SK-N-SH (cell line): ENCODE results near the gene OPCML. TPM values are rescaled to one million over a fixed set of nuclear protein-coding genes. Genes with fewer than 3 reads are reported as not detected.

ENCODE experiments used
- CTCF ChIA-PET: fragments of 300-600, 350-600 bp; formaldehyde crosslinking; extraction: SDS; loops from one replicate; lab custom pipeline; 2021; lab: Yijun Ruan, JAX
- POLR2A ChIA-PET: fragments of 350-600 bp; sonication (Branson Sonifier 250); formaldehyde crosslinking; extraction: SDS; loops from one replicate; lab custom pipeline; 2020; ENCODE audit warnings: antibody characterized with exemption, inconsistent platforms; lab: Yijun Ruan, JAX
- DNase-seq: peaks from one replicate; pipeline ENCODE4 v3.0.0; 2012
- H2AFZ ChIP-seq: fragments of 200-600 bp; sonication (generic); 2 replicates; pipeline ENCODE4 v1.8.1; 2016; ENCODE audit warnings: antibody characterized with exemption, mild to moderate bottlenecking, low read depth
- H3F3A ChIP-seq: fragments of 200-600 bp; sonication (generic); replicated peaks from 2 replicates; pipeline ENCODE3; 2016; ENCODE audit warnings: antibody characterized with exemption, mild to moderate bottlenecking; ENCODE audit not compliant: insufficient read depth
- H3K27ac ChIP-seq, 2 experiments: fragments of 200-500 bp in 1 of 2; fragments of 200-600 bp in 1 of 2; sonication (Bioruptor generic) in 1 of 2; sonication (generic), shearing (Covaris generic) in 1 of 2; 2 replicates each; pipeline versions ENCODE4 v1.5.1 to v1.6.1; 2014 to 2016; ENCODE audit warnings: low read depth in 2 of 2, inconsistent platforms in 1 of 2, low read length in 1 of 2, mild to moderate bottlenecking in 1 of 2, mixed read lengths in 1 of 2
- H3K27me3 ChIP-seq: fragments of 200-600 bp; sonication (generic), shearing (Covaris generic); 2 replicates; pipeline ENCODE4 v1.6.1; 2016; ENCODE audit warnings: mixed run types; ENCODE audit not compliant: insufficient read depth
- H3K36me3 ChIP-seq, 2 experiments: fragments of 200-500 bp in 1 of 2; fragments of 200-600 bp in 1 of 2; sonication (Bioruptor generic) in 1 of 2; sonication (generic) in 1 of 2; replicated peaks in 1 of 2; 2 replicates each; pipeline versions ENCODE3 to v1.5.1; 2014 to 2016; ENCODE audit warnings: low read length in 1 of 2, mild to moderate bottlenecking in 1 of 2; ENCODE audit not compliant: insufficient read depth in 2 of 2, control insufficient read depth in 1 of 2
- H3K4me1 ChIP-seq, 2 experiments: fragments of 200-500 bp in 1 of 2; fragments of 200-600 bp in 1 of 2; sonication (Bioruptor generic) in 1 of 2; sonication (generic), shearing (Covaris generic) in 1 of 2; 2 replicates each; pipeline versions ENCODE4 v1.5.1 to v1.6.1; 2014 to 2016; ENCODE audit warnings: low read depth in 1 of 2, low read length in 1 of 2, mixed run types in 1 of 2; ENCODE audit not compliant: insufficient read depth in 2 of 2, control insufficient read depth in 1 of 2
- H3K4me2 ChIP-seq: fragments of 200-600 bp; sonication (generic), shearing (Covaris generic); 2 replicates; pipeline ENCODE4 v1.6.1; 2017; ENCODE audit warnings: mixed run types
- H3K4me3 ChIP-seq, 2 experiments: fragments of 200-500 bp in 1 of 2; fragments of 200-600 bp in 1 of 2; sonication (Bioruptor generic) in 1 of 2; sonication (generic), shearing (Covaris generic) in 1 of 2; 2 replicates each; pipeline versions ENCODE4 v1.5.1 to v1.8.1; 2014 to 2016; ENCODE audit warnings: low read depth in 2 of 2, inconsistent platforms in 1 of 2, low read length in 1 of 2, mild to moderate bottlenecking in 1 of 2, mixed read lengths in 1 of 2, moderate library complexity in 1 of 2
- H3K79me2 ChIP-seq: fragments of 200-600 bp; sonication (generic); 2 replicates; pipeline ENCODE4 v1.8.1; 2017; ENCODE audit warnings: mild to moderate bottlenecking; ENCODE audit not compliant: insufficient read depth
- H3K9ac ChIP-seq: fragments of 200-600 bp; sonication (generic); 2 replicates; pipeline ENCODE4 v1.6.1; 2017; ENCODE audit warnings: mixed run types
- H3K9me2 ChIP-seq: fragments of 200-600 bp; sonication (generic); 2 replicates; pipeline ENCODE4 v1.6.1; 2017; ENCODE audit warnings: mixed run types
- H3K9me3 ChIP-seq: fragments of 200-600 bp; sonication (generic); 2 replicates; pipeline ENCODE4 v1.6.1; 2017; ENCODE audit warnings: mixed run types, mild to moderate bottlenecking, moderate library complexity
- H4K20me1 ChIP-seq: fragments of 200-600 bp; sonication (generic); 2 replicates; pipeline ENCODE4 v1.6.1; 2017; ENCODE audit warnings: mild to moderate bottlenecking, mixed run types; ENCODE audit not compliant: insufficient read depth
- CHD2 ChIP-seq: fragments of 150-350 bp; IDR thresholded peaks from 2 replicates; pipeline ENCODE4 v1.6.1; 2018; ENCODE audit warnings: low read length; ENCODE audit not compliant: partially characterized antibody
- EZH2phosphoT487 ChIP-seq: fragments of 200-600 bp; sonication (generic); IDR thresholded peaks from 2 replicates; pipeline ENCODE4 v1.6.1; 2017; ENCODE audit warnings: low read depth, mixed run types, mild to moderate bottlenecking, antibody characterized with exemption, moderate library complexity, borderline replicate concordance
- FOXJ3 ChIP-seq: sonication (generic); formaldehyde crosslinking; IDR thresholded peaks from 2 replicates; pipeline ENCODE4 v1.5.1; 2020; ENCODE audit warnings: mild to moderate bottlenecking, missing genetic modification reagents
- FOXM1 ChIP-seq: IDR thresholded peaks from 2 replicates; pipeline ENCODE4 v1.4.0; 2012; ENCODE audit warnings: low read depth, mild to moderate bottlenecking
- GABPA ChIP-seq: IDR thresholded peaks from 2 replicates; pipeline ENCODE4 v1.4.0; 2012; ENCODE audit warnings: low read depth, mild to moderate bottlenecking
- GATA2 ChIP-seq: sonication (generic); formaldehyde crosslinking; IDR thresholded peaks from 2 replicates; pipeline ENCODE4 v1.5.0; 2020; ENCODE audit warnings: mild to moderate bottlenecking, missing genetic modification reagents
- JUND ChIP-seq: IDR thresholded peaks from 2 replicates; pipeline ENCODE4 v1.4.0; 2012
- MEF2A ChIP-seq: IDR thresholded peaks from 2 replicates; pipeline ENCODE4 v1.4.0; 2012; ENCODE audit warnings: low read depth, borderline replicate concordance
- MXI1 ChIP-seq: IDR thresholded peaks from 2 replicates; pipeline ENCODE4 v1.6.1; 2012; ENCODE audit warnings: mild to moderate bottlenecking, low read depth, low read length, improper control_type of control experiment
- RXRA ChIP-seq: IDR thresholded peaks from 2 replicates; pipeline ENCODE4 v1.4.0; 2012; ENCODE audit warnings: low read depth, mild to moderate bottlenecking, borderline replicate concordance
- SIN3A ChIP-seq: IDR thresholded peaks from 2 replicates; pipeline ENCODE4 v1.6.1; 2012; ENCODE audit warnings: low read depth, mild to moderate bottlenecking, low read length, moderate library complexity, borderline replicate concordance
- SMC3 ChIP-seq: IDR thresholded peaks from 2 replicates; pipeline ENCODE4 v1.6.1; 2012; ENCODE audit warnings: low read depth, low read length, improper control_type of control experiment
- TAF1 ChIP-seq: IDR thresholded peaks from 2 replicates; pipeline ENCODE4 v1.6.1; 2012; ENCODE audit warnings: low read depth, mild to moderate bottlenecking, low read length, moderate library complexity, borderline replicate concordance
- TCF12 ChIP-seq: IDR thresholded peaks from 2 replicates; pipeline ENCODE4 v1.4.0; 2012
- TEAD4 ChIP-seq: IDR thresholded peaks from 2 replicates; pipeline ENCODE4 v1.4.0; 2012; ENCODE audit warnings: mild to moderate bottlenecking, borderline replicate concordance; ENCODE audit not compliant: insufficient read depth
- YY1 ChIP-seq: IDR thresholded peaks from 2 replicates; pipeline ENCODE4 v1.4.0; 2012; ENCODE audit warnings: low read depth, mild to moderate bottlenecking
- WGBS: methylation state at CpG from one replicate; pipeline ENCODE4 v1.1.6; 2017; ENCODE audit warnings: low lambda C conversion rate; 5-methylcytosine and 5-hydroxymethylcytosine counted together
- polyA plus RNA-seq, 3 experiments: library from polyadenylated mRNA; depleted of rRNA; stranded (reverse); fragments of >200 nt; gene quantifications; 2 replicates each; pipeline ENCODE4 v1.2.3, GENCODE V29; 2012
- TF ChIP-seq, protein P1 (sequence below): IDR thresholded peaks from 2 replicates; pipeline ENCODE4 v1.4.0; 2012; ENCODE audit warnings: low read depth, borderline replicate concordance
- TF ChIP-seq, protein P2 (sequence below): fragments of 150-350 bp; IDR thresholded peaks from 2 replicates; pipeline ENCODE4 v1.6.1; 2017; ENCODE audit warnings: antibody characterized with exemption, low read length, low read depth, borderline replicate concordance
- TF ChIP-seq, protein P3 (sequence below): fragments of 150-350 bp; IDR thresholded peaks from 2 replicates; pipeline ENCODE4 v1.6.1; 2016; ENCODE audit warnings: mild to moderate bottlenecking, low read depth, low read length
- TF ChIP-seq, protein P4 (sequence below): IDR thresholded peaks from 2 replicates; pipeline ENCODE4 v1.4.0; 2012; ENCODE audit warnings: low read depth

Gene OPCML
- polyA plus RNA-seq, 1 of the 3 experiments (the other 2 are of a cell fraction): not detected

DNA sequence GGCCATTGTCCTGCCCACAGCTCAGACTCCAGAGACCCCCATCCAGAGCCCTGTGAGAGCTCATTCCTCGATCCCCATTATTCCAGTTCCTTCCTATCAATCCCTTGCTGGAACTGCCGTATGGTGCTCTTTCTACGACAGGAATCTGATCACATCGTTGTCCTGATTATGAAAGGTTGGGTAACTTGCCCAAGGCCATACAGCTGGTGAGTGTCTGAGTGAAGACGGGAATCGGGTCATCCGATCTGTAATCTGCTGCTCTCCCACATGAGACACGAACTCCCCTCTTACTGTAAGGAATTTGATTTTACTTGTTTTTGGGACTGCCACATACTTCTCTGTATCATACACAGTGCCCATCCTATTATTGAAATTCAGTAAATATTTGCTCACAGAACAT is 149.1 kb downstream of the OPCML start:
- no peaks in the 10 kb centered on the region for H3K9me2 ChIP-seq
- ChIA-PET CTCF (no interaction called here), POLR2A (no interaction called here)
- no peak overlapping the region for H3K4me3 ChIP-seq
- no peak overlapping the region for H2AFZ ChIP-seq
- no peak overlapping the region for H3K27ac ChIP-seq
- no peaks in the 10 kb centered on the region for H3K27me3 ChIP-seq
- no peaks in the 10 kb centered on the region for H3K36me3 ChIP-seq
- no peak for DNase-seq
- TF ChIP-seq FOXM1 (no peak), TEAD4 (no peak), MXI1 (no peak), FOXJ3 (CRISPR knock-in tag) (no peak), GABPA (no peak), TCF12 (no peak), MEF2A (no peak), GATA2 (no peak), YY1 (no peak), EZH2phosphoT487 (no peak), CHD2 (no peak)
- TF ChIP-seq, protein P1, sequence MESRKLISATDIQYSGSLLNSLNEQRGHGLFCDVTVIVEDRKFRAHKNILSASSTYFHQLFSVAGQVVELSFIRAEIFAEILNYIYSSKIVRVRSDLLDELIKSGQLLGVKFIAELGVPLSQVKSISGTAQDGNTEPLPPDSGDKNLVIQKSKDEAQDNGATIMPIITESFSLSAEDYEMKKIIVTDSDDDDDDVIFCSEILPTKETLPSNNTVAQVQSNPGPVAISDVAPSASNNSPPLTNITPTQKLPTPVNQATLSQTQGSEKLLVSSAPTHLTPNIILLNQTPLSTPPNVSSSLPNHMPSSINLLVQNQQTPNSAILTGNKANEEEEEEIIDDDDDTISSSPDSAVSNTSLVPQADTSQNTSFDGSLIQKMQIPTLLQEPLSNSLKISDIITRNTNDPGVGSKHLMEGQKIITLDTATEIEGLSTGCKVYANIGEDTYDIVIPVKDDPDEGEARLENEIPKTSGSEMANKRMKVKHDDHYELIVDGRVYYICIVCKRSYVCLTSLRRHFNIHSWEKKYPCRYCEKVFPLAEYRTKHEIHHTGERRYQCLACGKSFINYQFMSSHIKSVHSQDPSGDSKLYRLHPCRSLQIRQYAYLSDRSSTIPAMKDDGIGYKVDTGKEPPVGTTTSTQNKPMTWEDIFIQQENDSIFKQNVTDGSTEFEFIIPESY: no peak
- H3K79me2 ChIP-seq: no peaks in the 10 kb centered on the region
- no peak overlapping the region for H3K9ac ChIP-seq
- no peaks in the 10 kb centered on the region for H4K20me1 ChIP-seq
- no peaks in the 10 kb centered on the region; a peak in 2 of 4 replicates for H3K4me1 ChIP-seq
- no peaks in the 10 kb centered on the region for H3K9me3 ChIP-seq
- 7% methylated on average over 8 of the region's 8 CpGs for WGBS
- H3F3A ChIP-seq: no peaks in the 10 kb centered on the region
- H3K4me2 ChIP-seq: no peak overlapping the region

DNA sequence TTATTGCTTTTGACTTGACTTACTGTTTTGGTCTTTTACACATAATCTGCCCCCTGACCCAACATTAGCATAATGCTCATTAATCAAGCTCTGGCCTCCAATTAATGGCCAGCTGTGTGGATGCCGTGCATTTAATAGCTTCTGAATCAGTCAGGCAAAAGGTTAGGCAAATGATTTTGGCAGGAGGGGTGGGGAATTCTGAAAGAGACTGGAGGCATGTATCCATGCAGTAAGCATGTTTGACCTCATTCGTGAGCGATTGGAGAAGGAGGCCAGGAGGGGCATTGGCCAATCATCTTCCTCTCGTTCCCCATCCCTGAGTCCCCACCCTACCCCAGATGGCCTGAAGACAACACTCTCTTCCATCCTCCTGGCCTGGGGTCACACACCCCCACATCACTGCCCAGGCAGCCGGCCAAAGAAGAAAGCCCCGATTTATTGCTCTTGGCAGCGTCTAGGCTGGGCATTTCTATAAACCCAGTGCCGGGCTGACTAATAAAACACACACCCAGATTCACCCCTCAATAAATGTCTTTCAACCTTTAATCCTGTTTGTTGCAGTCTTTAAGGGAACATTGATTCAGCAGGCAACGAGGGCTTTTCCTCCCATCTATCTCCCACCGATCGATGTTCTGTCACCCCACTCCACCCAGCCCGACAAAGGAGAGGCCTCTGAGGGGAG is 150.0 kb downstream of the OPCML start:
- Histone ChIP-seq H3K4me2 (no peak overlapping the region), H3K9ac (no peak overlapping the region), H3K4me3 (no peak overlapping the region), H3K36me3 (no peaks in the 10 kb centered on the region), H3K27me3 (no peaks in the 10 kb centered on the region), H4K20me1 (no peaks in the 10 kb centered on the region), H3F3A (no peaks in the 10 kb centered on the region), H3K9me2 (no peaks in the 10 kb centered on the region), H3K4me1 (no peaks in the 10 kb centered on the region; a peak in 2 of 4 replicates), H3K9me3 (no peaks in the 10 kb centered on the region), H3K27ac (no peak overlapping the region), H3K79me2 (no peaks in the 10 kb centered on the region), H2AFZ (no peak overlapping the region)
- 39% methylated on average over 12 of the region's 12 CpGs for WGBS
- DNase-seq: no peak
- ChIA-PET POLR2A (no interaction called here), CTCF (no interaction called here)
- no peak for TF ChIP-seq RXRA
- TF ChIP-seq, protein P1: no peak
- no peak for TF ChIP-seq FOXM1
- no peak for TF ChIP-seq SIN3A
- TF ChIP-seq GABPA: no peak
- TF ChIP-seq CHD2: no peak
- TF ChIP-seq JUND: no peak
- TF ChIP-seq, protein P2, sequence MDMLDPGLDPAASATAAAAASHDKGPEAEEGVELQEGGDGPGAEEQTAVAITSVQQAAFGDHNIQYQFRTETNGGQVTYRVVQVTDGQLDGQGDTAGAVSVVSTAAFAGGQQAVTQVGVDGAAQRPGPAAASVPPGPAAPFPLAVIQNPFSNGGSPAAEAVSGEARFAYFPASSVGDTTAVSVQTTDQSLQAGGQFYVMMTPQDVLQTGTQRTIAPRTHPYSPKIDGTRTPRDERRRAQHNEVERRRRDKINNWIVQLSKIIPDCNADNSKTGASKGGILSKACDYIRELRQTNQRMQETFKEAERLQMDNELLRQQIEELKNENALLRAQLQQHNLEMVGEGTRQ: no peak
- TF ChIP-seq, protein P3, sequence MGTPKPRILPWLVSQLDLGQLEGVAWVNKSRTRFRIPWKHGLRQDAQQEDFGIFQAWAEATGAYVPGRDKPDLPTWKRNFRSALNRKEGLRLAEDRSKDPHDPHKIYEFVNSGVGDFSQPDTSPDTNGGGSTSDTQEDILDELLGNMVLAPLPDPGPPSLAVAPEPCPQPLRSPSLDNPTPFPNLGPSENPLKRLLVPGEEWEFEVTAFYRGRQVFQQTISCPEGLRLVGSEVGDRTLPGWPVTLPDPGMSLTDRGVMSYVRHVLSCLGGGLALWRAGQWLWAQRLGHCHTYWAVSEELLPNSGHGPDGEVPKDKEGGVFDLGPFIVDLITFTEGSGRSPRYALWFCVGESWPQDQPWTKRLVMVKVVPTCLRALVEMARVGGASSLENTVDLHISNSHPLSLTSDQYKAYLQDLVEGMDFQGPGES: no peak
- TF ChIP-seq FOXJ3 (CRISPR knock-in tag): no peak
- TF ChIP-seq TAF1: no peak
- TF ChIP-seq, protein P4, sequence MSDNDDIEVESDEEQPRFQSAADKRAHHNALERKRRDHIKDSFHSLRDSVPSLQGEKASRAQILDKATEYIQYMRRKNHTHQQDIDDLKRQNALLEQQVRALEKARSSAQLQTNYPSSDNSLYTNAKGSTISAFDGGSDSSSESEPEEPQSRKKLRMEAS: no peak
- TF ChIP-seq SMC3: no peak
